ENCODE results near the gene KDM4E. TPM values are rescaled to one million over a fixed set of nuclear protein-coding genes. Genes with fewer than 3 reads are reported as not detected.

KDM4E gene
- total and polyA plus RNA-seq, 3 experiments from 2014 or later: not detected

GRCh38 chr11:95067841-95068219 lies 42.8 kb downstream of the KDM4E start:
- Mint-ChIP-seq H3K27me3 (no peaks in the 10 kb centered on the region), H3K4me3 (peak overlapping the region; percentile 91 to 100 (median 97)), H3K9me3 (no peaks in the 10 kb centered on the region), H3K27ac (peak overlapping the region; percentile 85 to 99 (median 98)), H3K36me3 (peaks cover 0 to 34% (median 7%) of the 10 kb centered on the region in 3 donors), H3K4me1 (peaks cover 27 to 40% (median 38%) of the 10 kb centered on the region in 3 donors)
- Histone ChIP-seq H3K9me3 (ENCODE audit: low read length) (no peaks in the 10 kb centered on the region), H3K4me1 (ENCODE audit: insufficient read depth, low read length) (peaks cover 29% of the 10 kb centered on the region), H3K36me3 (ENCODE audit: insufficient read depth, low read length) (no peaks in the 10 kb centered on the region), H3K27me3 (ENCODE audit: insufficient read depth, low read length, poor library complexity, severe bottlenecking) (no peaks in the 10 kb centered on the region), H3K27ac (ENCODE audit: low read depth, low read length) (peak overlapping the region; percentile 96), H3K4me3 (ENCODE audit: low read length) (peak overlapping the region; percentile 78)
- ChIA-PET CTCF (interaction anchor here (0.8 to 8.7 kb wide), 22 partner anchors 9 to 1322 kb away, joined by 3 to 116 read pairs (median 4); partner anchors contain the start of genes CCDC82, CEP57, CWC15 and ENDOD1), POLR2A (interaction anchor here (0.9 to 7.1 kb wide), 17 partner anchors 22 to 1327 kb away, joined by 3 to 164 read pairs (median 9); partner anchors contain the start of genes C11orf54, CCDC82, CEP57 and CWC15)
- peak in 1 of 5 donors; percentile 62 for DNase-seq

- peak overlapping the region; percentile 78 for H3K4me3 ChIP-seq (ENCODE audit: low read length)
Measured at GRCh38 chr11:95068549-95068948, 43.5 kb downstream of the KDM4E start.

GRCh38 chr11:95070471-95070870 lies 45.4 kb downstream of the KDM4E start:
- peak overlapping the region; percentile 13 for H3K4me3 ChIP-seq (ENCODE audit: low read length)
- POLR2A ChIA-PET: interaction anchor here (0.6 to 7.1 kb wide), 3 partner anchors 19 to 1409 kb away, joined by 4 to 164 read pairs (median 10); partner anchors contain the start of genes CEP295 and ENDOD1
- peak overlapping the region in 6 of 8 donors; percentile 7 to 71 (median 22) for H3K27ac Mint-ChIP-seq
- peaks cover 0 to 1% of the 10 kb centered on the region in 2 donors for H3K27me3 Mint-ChIP-seq
- H3K4me1 ChIP-seq (ENCODE audit: insufficient read depth, low read length): peaks cover 29% of the 10 kb centered on the region
- no peak for DNase-seq
- H3K27ac ChIP-seq (ENCODE audit: low read depth, low read length): no peak overlapping the region
- CTCF ChIA-PET: interaction anchor here (0.7 to 8.7 kb wide), 10 partner anchors 8 to 693 kb away, joined by 3 to 116 read pairs (median 8); partner anchors contain the start of genes ENDOD1 and SESN3
- H3K9me3 ChIP-seq (ENCODE audit: low read length): no peaks in the 10 kb centered on the region
- peak overlapping the region; percentile 12 to 52 (median 37) for H3K4me3 Mint-ChIP-seq
- no peaks in the 10 kb centered on the region for H3K27me3 ChIP-seq (ENCODE audit: insufficient read depth, low read length, poor library complexity, severe bottlenecking)
- H3K9me3 Mint-ChIP-seq: no peaks in the 10 kb centered on the region
- peaks cover 30 to 44% (median 42%) of the 10 kb centered on the region in 3 donors for H3K4me1 Mint-ChIP-seq
- H3K36me3 Mint-ChIP-seq: peaks cover 0 to 38% (median 7%) of the 10 kb centered on the region in 3 donors
- no peaks in the 10 kb centered on the region for H3K36me3 ChIP-seq (ENCODE audit: insufficient read depth, low read length)

More at GRCh38 chr11:95068549-95068948, 43.5 kb downstream of the KDM4E start:
- Mint-ChIP-seq H3K9me3 (no peaks in the 10 kb centered on the region), H3K27ac (peak overlapping the region; percentile 85 to 99 (median 98)), H3K27me3 (no peaks in the 10 kb centered on the region), H3K4me1 (peaks cover 30 to 44% (median 42%) of the 10 kb centered on the region in 3 donors), H3K36me3 (peaks cover 0 to 38% (median 7%) of the 10 kb centered on the region in 3 donors), H3K4me3 (peak overlapping the region; percentile 91 to 100 (median 97))
- no peaks in the 10 kb centered on the region for H3K27me3 ChIP-seq (ENCODE audit: insufficient read depth, low read length, poor library complexity, severe bottlenecking)
- POLR2A ChIA-PET: interaction anchor here (1.5 to 7.1 kb wide), 11 partner anchors 21 to 1321 kb away, joined by 3 to 164 read pairs (median 9); partner anchors contain the start of genes CCDC82, CEP57, CWC15 and ENDOD1
- H3K4me1 ChIP-seq (ENCODE audit: insufficient read depth, low read length): peaks cover 29% of the 10 kb centered on the region
- CTCF ChIA-PET: interaction anchor here (0.8 to 8.7 kb wide), 13 partner anchors 12 to 722 kb away, joined by 3 to 116 read pairs (median 3); partner anchors contain the start of genes CEP57, ENDOD1, FAM76B and SESN3
- peak overlapping the region; percentile 96 for H3K27ac ChIP-seq (ENCODE audit: low read depth, low read length)
- no peaks in the 10 kb centered on the region for H3K36me3 ChIP-seq (ENCODE audit: insufficient read depth, low read length)
- DNase-seq: peak; percentile 54 to 85 (median 77)
- no peaks in the 10 kb centered on the region for H3K9me3 ChIP-seq (ENCODE audit: low read length)

- peaks cover 25 to 37% (median 36%) of the 10 kb centered on the region in 3 donors for H3K4me1 Mint-ChIP-seq
- ChIA-PET POLR2A (interaction anchor here (7.1 kb wide), 1 partner anchor 17 kb away, joined by 164 read pairs; the partner anchor contains the start of gene ENDOD1), CTCF (interaction anchor here (0.9 to 8.7 kb wide), 3 partner anchors 9 to 79 kb away, joined by 3 to 116 read pairs (median 5); partner anchors contain the start of gene ENDOD1)
- no peaks in the 10 kb centered on the region for H3K9me3 ChIP-seq (ENCODE audit: low read length)
- H3K27me3 ChIP-seq (ENCODE audit: insufficient read depth, low read length, poor library complexity, severe bottlenecking): no peaks in the 10 kb centered on the region
- peaks cover 0 to 31% (median 7%) of the 10 kb centered on the region in 3 donors for H3K36me3 Mint-ChIP-seq
- H3K36me3 ChIP-seq (ENCODE audit: insufficient read depth, low read length): no peaks in the 10 kb centered on the region
- no peak for DNase-seq
- peak overlapping the region in 1 of 8 donors; percentile 54 for H3K27ac Mint-ChIP-seq
- peaks cover 0 to 1% of the 10 kb centered on the region in 2 donors for H3K27me3 Mint-ChIP-seq
- H3K4me3 ChIP-seq (ENCODE audit: low read length): no peak overlapping the region
- peaks cover 26% of the 10 kb centered on the region for H3K4me1 ChIP-seq (ENCODE audit: insufficient read depth, low read length)
- H3K4me3 Mint-ChIP-seq: no peak overlapping the region
- H3K27ac ChIP-seq (ENCODE audit: low read depth, low read length): no peak overlapping the region
- H3K9me3 Mint-ChIP-seq: no peaks in the 10 kb centered on the region
Measured at GRCh38 chr11:95072948-95073347, 47.9 kb downstream of the KDM4E start.

- no peaks in the 10 kb centered on the region for H3K9me3 ChIP-seq (ENCODE audit: low read length)
- no peak for DNase-seq
- no peak overlapping the region for H3K27ac ChIP-seq (ENCODE audit: low read depth, low read length)
- peaks cover 14% of the 10 kb centered on the region for H3K4me1 ChIP-seq (ENCODE audit: insufficient read depth, low read length)
- Mint-ChIP-seq H3K4me3 (no peak overlapping the region), H3K4me1 (peaks cover 14 to 26% (median 22%) of the 10 kb centered on the region in 3 donors), H3K27me3 (peaks cover 1 to 2% of the 10 kb centered on the region in 2 donors), H3K27ac (peak overlapping the region in 1 of 8 donors; percentile 64), H3K9me3 (no peaks in the 10 kb centered on the region), H3K36me3 (peaks cover 0 to 20% (median 2%) of the 10 kb centered on the region in 3 donors)
- no peaks in the 10 kb centered on the region for H3K27me3 ChIP-seq (ENCODE audit: insufficient read depth, low read length, poor library complexity, severe bottlenecking)
- POLR2A ChIA-PET: no interaction called here
- CTCF ChIA-PET: interaction anchor here (1.1 to 8.7 kb wide), 3 partner anchors 10 to 18 kb away, joined by 3 to 116 read pairs (median 10); partner anchors contain the start of gene ENDOD1
- H3K4me3 ChIP-seq (ENCODE audit: low read length): no peak overlapping the region
- H3K36me3 ChIP-seq (ENCODE audit: insufficient read depth, low read length): no peaks in the 10 kb centered on the region
Measured at GRCh38 chr11:95074792-95075563, 49.9 kb downstream of the KDM4E start.

GRCh38 chr11:95076416-95076815 lies 51.4 kb downstream of the KDM4E start:
- no peak for DNase-seq
- peaks cover 0 to 12% (median 0%) of the 10 kb centered on the region in 3 donors for H3K36me3 Mint-ChIP-seq
- no peaks in the 10 kb centered on the region for H3K9me3 ChIP-seq (ENCODE audit: low read length)
- no peak overlapping the region for H3K4me3 Mint-ChIP-seq
- H3K36me3 ChIP-seq (ENCODE audit: insufficient read depth, low read length): no peaks in the 10 kb centered on the region
- ChIA-PET CTCF (interaction anchor here (1.1 to 1.9 kb wide), 3 partner anchors 9 to 17 kb away, joined by 3 to 10 read pairs (median 3); partner anchors contain the start of gene SRSF8), POLR2A (interaction anchor here (1.1 to 1.4 kb wide), 2 partner anchors 9 to 13 kb away, joined by 3 to 6 read pairs; partner anchors contain the start of gene ENDOD1)
- peaks cover under 1% of the 10 kb centered on the region for H3K4me1 ChIP-seq (ENCODE audit: insufficient read depth, low read length)
- H3K27ac ChIP-seq (ENCODE audit: low read depth, low read length): no peak overlapping the region
- peaks cover 1 to 4% of the 10 kb centered on the region in 2 donors for H3K27me3 Mint-ChIP-seq
- H3K4me1 Mint-ChIP-seq: peaks cover 6 to 14% (median 11%) of the 10 kb centered on the region in 3 donors
- H3K9me3 Mint-ChIP-seq: no peaks in the 10 kb centered on the region
- no peak overlapping the region for H3K27ac Mint-ChIP-seq
- no peaks in the 10 kb centered on the region for H3K27me3 ChIP-seq (ENCODE audit: insufficient read depth, low read length, poor library complexity, severe bottlenecking)
- H3K4me3 ChIP-seq (ENCODE audit: low read length): no peak overlapping the region

GRCh38 chr11:95076981-95077380 lies 51.9 kb downstream of the KDM4E start:
- DNase-seq: no peak
- Mint-ChIP-seq H3K4me1 (peaks cover 3 to 9% (median 7%) of the 10 kb centered on the region in 3 donors), H3K27ac (no peak overlapping the region), H3K4me3 (no peak overlapping the region), H3K9me3 (no peaks in the 10 kb centered on the region), H3K27me3 (peaks cover 1 to 4% of the 10 kb centered on the region in 2 donors), H3K36me3 (peaks cover 0 to 7% (median 0%) of the 10 kb centered on the region in 3 donors)
- Histone ChIP-seq H3K27ac (ENCODE audit: low read depth, low read length) (no peak overlapping the region), H3K4me3 (ENCODE audit: low read length) (no peak overlapping the region), H3K9me3 (ENCODE audit: low read length) (no peaks in the 10 kb centered on the region), H3K27me3 (ENCODE audit: insufficient read depth, low read length, poor library complexity, severe bottlenecking) (no peaks in the 10 kb centered on the region), H3K36me3 (ENCODE audit: insufficient read depth, low read length) (no peaks in the 10 kb centered on the region), H3K4me1 (ENCODE audit: insufficient read depth, low read length) (no peaks in the 10 kb centered on the region)
- POLR2A ChIA-PET: interaction anchor here (1.1 to 1.4 kb wide), 2 partner anchors 10 to 12 kb away, joined by 3 to 6 read pairs; partner anchors contain the start of gene ENDOD1
- CTCF ChIA-PET: interaction anchor here (1.2 to 1.9 kb wide), 2 partner anchors 8 to 10 kb away, joined by 3 to 10 read pairs; partner anchors contain the start of gene SRSF8

Data from CD8-positive, alpha-beta memory T cell (primary cell).